ENCODE measurements around the gene STAC3.

The STAC3 gene

DNA sequence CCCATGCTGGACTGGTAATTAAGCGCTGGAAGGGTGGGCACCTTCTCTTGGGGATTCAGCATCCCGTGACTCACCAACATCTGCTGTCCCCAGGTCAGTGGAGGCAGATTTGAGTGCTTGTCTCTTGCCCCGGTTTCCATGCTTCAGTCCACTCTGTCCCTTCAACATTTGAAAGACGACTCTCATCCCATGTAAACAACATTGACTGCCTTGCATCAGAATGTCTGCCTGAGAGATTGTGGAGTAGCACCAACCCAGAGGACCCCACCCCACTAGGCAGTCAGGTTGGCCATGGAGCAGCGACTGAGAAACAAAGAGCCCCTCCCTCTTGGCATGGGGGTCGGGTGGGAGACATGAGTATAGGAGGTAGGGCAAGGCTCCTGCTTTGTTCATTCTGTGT is 4.9 kb upstream of the STAC3 start:
- in situ Hi-C loops (cut with HindIII; ENCODE audit: low sequenced_read_pairs), result no loop called here

DNA sequence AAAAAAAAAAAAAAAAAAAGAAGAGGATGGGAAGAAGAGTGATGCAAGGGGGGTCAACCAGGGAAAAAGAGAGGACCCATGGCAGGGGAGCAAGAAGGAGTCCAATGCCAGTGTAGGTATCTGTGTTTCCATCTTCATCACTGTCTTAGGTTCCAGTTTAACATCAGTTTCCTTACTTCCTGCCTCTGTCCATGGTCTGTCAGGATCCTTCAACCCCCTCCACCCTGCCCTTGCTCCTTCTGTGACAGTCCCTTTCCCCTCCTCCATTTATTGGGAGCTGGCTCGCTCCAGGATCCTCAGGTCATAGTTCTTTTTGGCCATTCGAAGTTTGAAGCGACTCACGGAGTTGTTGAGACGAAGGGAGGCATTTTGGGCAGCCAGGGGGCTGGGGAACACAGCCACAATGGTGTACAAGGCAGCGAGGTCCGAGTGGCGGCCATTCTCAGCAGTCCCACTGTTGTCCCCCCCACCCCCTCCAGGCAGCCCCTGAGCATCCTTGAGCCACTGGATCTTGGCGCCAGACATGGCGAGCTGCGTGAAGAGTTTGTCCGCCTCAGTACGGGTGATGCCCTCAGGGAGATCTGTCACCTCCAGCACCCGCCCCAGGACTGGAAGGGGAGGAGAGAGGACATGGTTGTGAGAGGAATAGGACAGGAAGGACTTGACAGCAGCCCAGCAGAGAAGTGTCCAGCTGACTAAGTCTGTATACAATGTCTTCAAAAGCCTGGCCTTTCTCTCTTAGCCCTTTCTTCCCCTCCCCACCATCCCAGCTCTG is 3.7 kb upstream of the STAC3 start:
- in situ Hi-C loops (cut with HindIII; ENCODE audit: low sequenced_read_pairs), result no loop called here

DNA sequence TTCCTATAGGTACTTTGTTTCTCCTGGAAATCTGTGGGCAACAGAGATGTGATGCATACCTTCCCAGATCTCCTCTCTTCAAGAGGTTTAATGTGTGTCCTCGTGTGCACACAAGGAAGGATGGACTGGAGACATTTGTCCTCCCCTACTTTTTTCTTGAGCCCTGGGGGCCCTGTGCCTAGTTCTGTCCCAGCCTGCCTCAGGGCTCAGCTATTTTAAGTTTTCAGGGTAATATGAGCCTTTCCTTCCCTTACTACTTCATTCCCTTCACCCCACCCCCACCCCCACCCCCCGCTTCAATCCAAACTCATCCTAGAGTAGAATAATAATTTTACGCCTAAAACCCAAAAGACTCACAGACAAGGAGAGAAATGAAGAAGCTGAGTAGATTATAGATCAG is 446 bp downstream of the STAC3 start:
- in situ Hi-C loops (cut with HindIII; ENCODE audit: low sequenced_read_pairs), result no loop called here

DNA sequence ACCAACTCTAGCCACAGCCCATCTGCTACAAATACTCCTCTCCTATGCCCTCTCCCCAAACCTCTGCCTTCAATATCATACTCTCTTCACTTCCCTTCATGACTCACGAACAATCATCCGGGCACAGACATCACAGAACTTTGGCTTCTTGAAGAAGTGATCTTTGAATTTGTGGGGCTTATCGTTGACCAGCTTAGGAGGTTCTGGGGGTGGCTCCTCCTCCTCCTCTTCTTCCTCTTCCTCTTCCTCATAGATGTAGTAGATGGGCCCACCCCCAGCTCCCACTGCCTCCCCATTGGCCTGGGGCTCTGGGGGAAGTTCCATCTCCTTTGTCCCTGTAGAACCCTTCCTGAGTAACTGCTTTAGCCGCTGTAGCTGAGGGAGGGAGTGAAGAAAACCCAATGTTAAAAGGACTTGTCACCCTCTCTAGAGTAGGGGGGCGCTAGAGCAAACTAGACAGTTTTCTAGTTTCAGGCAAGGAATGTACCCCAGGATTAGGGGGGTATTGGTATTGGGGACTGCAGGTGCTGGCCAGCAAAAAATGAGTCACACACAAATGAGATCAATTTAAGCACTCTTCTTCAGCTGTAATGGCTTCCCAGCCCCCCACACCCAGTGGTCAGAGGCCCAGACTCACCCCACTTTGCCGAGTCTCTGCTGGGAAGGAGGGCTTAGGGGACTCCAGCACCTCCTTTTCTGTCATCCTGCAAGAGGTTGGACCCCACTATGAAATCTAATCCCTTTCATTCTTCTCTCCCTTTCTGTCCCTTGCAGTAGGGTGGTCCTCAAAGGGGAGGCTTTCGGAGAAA is 1.8 kb downstream of the STAC3 start:
- in situ Hi-C loops (cut with HindIII; ENCODE audit: low sequenced_read_pairs), result no loop called here

DNA sequence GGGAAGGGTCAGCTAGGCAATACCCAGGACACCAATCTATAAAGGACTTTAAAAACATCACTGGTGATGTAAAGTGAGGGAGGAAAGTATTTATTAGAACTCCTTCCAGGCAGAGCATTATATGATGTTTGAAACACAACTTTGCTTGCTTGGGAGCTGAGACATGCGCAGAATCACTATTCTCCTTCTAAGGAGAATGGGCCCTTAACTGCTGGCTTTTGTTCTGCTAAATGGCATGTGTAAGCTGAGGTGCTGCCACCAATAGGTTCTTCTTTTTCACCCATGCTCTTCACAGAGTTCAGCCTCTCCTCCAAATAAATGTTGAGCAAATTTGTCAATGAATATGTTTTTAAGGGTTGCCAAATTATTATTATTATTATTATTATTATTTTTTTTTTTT is 3.9 kb downstream of the STAC3 start:
- in situ Hi-C loops (cut with HindIII; ENCODE audit: low sequenced_read_pairs), result no loop called here

DNA sequence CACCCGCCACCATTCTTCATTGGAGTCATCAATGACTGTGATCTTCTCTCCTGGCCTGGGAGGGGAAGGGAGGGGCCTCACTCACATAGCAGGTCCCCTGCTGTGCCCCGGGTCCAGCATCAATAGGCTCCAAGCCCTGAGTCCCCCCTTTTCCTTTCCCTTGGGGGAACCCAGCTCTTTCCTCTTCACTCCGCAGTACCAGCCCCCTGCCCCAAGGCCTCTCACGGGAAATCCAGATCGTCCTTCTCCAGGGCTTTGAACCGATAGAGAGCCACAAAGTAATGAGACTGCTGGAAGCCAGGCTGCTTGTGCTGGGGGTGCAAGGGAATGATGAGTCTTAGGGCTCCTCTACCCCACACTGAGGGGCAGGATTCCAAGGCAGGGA is 6.7 kb downstream of the STAC3 start:
- in situ Hi-C loops (cut with HindIII; ENCODE audit: low sequenced_read_pairs), result no loop called here

DNA sequence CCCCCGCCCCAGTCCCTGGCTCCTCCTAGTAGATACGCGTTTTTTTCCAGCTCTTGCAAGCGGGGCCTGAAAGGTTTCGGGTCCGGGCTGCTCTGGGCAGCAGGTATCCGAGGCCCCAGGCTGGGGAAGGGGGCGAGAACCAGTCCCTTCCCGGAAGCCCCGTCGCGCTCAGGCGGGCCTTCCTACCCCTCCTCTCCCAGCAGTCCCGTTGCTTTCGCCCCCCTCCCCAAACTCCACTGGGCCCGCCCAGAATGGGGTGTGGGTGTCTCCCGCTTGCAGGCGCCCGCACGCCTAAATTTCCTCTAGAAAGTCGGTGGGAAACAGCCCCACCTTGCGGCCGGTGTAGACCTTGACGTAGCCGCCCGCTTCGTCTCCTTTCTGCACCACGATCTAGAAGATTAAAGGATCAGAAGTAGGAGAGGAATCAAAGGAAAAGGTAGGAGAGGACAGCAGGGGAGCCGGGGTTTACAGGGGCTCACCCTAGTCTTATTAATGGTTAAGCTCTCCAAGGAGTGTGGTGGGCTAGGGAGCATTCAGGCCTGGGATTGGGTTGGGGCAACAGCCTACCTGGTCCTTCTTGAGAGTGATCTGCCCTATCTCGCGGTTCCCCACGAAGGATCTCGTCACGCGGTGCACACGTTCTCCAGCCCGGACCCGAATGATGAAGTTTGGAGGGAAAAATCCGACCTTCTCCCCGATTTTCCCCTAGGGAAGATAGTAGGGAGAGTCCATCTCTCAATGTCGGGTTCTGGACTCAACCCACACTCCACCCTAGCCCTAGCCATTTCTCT is 7.3 kb downstream of the STAC3 start:
- in situ Hi-C loops (cut with HindIII; ENCODE audit: low sequenced_read_pairs), result no loop called here

DNA sequence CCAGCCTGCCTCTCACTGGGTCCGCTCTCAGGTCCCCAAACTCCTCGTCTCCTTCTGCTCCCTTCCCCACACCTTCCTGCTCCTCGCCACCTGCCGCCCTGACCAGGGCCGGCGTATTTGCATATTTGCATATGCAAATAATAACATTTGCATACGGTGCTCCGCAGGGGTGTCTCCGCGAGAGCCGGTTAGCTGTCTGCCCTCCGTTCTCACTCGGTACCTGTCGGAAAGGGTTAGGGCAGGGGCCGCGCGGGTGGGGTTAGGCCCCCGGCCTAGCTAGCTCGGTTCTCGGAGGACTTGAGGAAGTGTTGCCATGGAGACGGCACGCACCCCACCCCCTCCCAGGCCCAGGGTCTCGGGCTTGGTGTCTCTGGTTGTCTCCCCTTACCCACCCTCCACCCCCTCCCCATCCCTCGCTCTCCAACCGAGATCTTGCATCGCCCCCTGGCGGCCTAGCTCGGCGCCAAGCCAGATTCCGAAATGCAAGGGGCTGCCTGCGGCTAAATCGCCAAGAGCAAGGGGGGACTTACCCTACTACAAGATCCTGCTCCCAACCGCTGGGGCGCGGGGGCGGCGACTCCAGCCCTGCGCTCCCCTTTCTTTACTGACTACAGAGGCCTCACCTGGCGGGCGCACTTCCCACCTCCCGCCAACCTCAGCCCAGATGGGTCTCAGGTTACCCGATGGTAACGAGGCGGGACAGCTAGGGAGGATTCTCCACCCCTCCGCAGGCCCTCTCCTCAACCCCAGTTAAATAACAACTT is 8.1 kb downstream of the STAC3 start:
- in situ Hi-C loops (cut with HindIII; ENCODE audit: low sequenced_read_pairs), result no loop called here

DNA sequence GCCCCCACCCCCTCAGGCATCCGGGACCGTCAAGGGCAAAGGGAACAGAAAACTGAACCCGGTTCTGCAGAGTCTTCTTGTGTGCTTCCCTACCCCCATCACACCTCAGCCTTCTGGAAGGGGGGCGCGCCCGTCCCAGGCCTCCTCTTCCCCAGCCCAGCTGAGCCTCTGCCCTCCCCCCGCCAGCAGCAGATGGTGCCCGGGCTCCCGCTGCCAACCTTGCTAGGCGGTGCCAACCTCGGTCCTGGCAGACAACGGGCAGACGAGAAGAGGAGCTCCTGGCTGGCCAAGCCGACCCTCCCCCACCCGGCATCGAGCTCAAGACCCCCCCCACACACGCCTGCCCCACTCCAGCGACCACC is 8.7 kb downstream of the STAC3 start:
- in situ Hi-C loops (cut with HindIII; ENCODE audit: low sequenced_read_pairs), result no loop called here

DNA sequence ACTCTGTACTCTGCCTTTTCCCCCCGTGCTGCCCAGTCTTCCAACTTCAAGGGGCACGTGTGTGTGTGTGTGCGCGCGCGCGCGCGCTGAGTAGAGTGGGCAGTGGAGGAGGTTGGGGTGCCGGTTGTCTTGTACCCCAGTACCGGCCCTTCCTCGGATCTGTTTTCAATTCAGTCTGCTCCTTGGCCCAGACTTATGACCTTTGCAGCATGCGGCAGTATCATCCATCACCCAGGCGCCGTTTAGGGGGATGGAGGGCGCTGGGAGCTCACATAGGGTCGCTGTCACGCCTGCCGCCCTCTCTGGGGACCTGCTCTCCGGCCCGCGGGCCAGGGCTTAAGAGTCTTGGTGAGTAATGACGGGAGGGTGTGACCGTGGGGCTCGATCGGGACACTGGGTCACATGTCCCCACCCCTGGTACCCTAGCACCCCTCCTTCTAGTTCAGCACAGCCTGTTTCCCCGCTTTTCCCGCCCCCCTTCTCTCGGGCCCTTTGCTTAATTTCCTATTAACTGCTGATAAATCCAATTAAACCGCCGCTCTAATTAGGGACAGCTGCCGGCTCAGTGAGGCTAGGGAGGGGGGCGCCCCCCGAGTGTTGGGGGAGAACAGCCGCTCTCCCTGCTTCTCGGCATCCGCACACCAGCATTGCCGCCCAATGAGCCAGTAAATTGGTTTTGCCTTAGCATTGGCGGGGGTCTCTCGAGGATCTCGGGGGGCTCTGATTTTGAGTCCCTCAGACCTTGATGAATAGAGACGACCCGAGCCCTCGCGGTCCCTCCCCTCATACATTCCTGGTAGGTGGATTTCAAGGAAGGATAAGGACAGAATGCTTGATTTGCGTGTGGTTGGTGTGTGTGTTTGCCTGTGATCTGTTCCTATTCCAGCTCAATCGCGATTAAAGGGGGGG is 9.3 kb downstream of the STAC3 start:
- in situ Hi-C loops (cut with HindIII; ENCODE audit: low sequenced_read_pairs), result no loop called here

DNA sequence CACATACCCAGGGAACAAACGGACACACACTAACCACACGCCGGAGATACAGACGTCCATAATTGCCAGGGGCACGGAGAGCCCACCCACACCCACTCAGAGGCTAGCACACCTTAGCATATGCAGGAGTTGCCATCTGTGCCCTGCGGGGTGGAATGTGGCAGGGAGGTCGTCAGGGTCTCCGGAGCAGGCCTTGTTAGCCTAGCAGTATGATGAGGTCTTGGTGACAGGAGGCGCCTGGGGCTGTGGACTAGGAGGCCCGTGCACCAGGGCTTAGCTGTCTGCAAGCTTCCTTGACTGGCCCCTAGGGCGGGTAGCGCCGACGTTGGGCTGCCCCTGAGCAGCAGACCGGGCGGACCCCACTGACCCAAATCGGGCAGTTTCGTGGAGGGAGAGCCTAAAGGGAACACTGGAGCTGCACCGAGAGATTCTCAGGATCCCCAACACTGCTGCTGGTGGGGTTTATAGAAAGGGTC is 10.0 kb downstream of the STAC3 start:
- in situ Hi-C loops (cut with HindIII; ENCODE audit: low sequenced_read_pairs), result no loop called here

DNA sequence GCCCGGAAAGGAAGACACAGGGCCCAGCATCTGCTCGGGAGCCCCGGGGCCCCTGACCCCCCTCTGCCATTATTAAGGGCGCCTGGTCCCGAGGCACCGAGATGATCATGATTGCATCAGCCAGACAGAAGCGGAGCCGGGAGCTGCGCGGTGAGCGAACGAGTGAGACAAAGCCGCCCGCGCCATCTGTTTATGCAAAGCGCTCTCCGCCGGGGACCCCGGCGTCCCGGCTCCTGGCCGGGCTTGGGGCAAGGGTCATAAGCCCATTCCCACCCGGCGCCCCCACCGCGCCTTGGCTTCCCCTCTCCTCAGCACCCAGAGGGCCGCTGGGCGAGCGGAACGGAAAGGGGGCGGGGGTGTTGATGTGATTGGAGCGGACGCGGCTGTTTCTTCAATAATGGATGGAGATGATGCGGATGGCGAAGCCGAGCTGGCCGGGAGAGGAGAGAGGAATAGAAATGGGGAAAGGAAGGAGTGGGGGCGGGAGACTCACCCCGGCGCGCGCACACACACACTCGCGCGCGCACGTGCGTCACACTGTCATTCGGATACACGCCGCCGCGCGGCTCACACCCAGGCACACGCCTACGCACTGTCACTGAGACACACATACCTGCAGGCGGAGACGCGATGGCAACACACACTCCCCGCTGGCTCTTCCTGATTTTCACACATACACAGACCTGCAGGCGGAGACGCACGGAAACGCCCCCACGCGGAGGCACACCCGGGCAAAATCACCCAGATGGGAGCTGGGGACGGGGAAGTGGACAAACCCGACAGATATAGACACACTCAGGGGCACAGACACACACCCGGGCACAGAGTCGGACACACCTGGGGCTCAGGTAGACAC is 10.7 kb downstream of the STAC3 start:
- in situ Hi-C loops (cut with HindIII; ENCODE audit: low sequenced_read_pairs), result no loop called here

DNA sequence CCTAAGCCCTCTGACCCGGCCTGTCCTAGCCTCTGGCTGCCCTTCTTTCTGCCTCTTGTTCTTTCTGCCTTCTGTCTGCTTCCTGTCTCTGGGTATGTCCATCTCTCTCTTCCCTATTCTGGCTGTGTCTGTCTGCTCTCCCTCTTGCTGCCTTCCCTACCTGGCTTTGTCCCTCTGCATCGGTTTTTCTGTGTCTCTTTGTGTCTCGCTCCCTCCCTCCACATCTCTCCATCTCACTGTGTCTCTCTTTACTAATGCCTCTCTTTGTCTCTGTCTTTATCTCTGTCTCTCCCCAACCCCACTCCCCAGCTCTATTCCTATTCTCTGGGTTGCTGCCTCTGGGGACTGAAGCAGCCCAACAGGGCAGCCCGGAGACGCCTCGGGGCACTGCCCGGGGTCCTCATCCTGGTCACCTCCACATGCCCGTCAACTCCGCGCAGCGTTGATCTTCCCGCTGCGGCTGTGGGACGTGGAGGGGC is 11.4 kb downstream of the STAC3 start:
- in situ Hi-C loops (cut with HindIII; ENCODE audit: low sequenced_read_pairs), result no loop called here

DNA sequence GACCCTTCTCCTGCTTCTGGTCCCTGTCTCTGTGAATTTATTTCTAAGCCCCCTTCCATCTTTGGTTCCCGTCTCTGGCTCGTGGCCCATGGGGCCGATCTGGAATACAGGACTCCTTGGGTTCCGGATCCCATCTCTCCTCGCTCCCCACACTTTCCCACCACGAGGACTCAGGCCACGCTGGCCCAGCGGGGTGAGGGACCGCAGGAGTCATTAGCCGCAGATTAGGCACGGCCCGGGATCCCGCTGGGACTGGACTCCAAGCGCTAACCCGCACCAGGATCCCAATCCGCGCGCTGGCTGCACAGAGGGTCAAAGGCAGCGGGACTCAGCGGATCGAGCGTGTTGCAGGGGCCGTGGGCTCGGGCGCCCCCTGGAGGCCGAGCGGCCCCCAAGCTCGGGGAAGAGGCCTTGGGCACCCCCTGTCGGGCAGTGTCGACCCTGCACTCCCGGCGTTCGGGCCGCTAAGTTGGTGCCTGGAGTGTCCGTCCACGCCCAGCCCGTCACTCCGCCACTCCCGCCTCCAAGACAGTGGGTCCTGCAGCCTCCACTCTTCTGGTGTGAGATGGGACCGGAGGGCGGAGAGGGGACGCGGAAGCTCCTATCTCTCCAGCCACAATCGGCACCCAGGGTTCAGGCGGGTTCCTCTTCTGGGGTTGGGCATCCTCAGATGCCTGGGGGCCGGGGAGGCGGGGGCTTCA is 12.0 kb downstream of the STAC3 start:
- in situ Hi-C loops (cut with HindIII; ENCODE audit: low sequenced_read_pairs), result no loop called here

DNA sequence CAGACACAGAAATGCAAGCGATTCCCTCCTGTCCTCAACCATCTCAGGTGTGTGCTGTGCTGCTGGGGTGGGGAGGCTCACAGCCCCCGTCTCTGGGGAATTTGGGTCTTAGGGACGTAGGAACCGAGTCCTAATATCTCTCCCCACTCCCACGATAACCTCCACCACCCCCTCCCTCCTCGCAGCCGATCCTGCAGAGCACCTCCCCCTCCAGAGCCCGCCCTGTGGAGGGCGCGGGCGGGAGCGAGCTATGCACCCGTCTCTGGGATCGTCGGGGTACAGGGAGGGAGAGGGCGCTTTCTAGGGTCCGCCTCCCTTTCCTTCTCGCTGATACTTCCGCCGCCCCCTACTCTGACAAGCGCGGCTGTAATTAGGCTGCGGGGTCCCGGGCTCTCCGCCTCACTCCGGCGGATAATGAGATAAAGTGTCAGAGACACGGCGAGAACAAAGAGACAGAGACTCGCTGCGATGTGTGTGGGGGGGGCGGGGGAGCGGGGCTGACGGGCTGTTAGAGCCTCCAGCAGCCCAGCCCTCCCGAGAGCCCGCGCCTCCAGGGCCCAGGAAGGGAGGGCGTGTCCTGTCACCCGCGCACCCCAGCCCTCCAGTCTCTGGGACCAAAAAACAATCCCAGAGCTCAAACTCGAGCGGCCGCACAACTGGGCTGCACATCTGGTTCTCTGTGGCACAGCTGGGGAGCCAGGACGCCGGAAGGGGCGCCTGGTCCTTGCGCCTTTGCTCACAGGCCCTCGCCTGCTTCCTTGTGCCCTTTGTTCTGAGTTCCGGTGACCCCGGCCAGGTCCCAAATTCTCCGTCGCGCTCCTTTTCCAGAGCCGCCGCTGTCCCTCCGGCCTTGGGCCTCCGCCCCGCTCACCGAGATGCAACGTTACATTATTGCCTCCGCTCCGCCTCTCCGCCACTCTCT is 12.8 kb downstream of the STAC3 start:
- in situ Hi-C loops (cut with HindIII; ENCODE audit: low sequenced_read_pairs), result no loop called here

DNA sequence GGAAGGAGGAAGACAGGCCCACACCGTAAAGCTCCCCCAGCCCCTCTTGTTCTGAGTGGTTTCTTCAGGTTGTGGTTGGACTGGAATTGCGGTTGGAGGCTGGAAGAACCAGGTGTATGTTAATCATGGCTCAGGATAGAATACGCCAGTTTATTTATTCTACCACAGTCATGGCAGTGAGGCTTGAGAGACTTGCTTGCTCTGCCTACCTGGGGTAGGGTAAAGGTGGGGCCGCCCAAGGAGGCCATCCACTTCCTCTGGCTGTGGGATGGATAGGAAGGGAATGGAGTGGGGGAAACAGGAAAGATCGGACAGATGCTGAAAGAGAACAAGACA is 13.4 kb downstream of the STAC3 start:
- in situ Hi-C loops (cut with HindIII; ENCODE audit: low sequenced_read_pairs), result no loop called here

DNA sequence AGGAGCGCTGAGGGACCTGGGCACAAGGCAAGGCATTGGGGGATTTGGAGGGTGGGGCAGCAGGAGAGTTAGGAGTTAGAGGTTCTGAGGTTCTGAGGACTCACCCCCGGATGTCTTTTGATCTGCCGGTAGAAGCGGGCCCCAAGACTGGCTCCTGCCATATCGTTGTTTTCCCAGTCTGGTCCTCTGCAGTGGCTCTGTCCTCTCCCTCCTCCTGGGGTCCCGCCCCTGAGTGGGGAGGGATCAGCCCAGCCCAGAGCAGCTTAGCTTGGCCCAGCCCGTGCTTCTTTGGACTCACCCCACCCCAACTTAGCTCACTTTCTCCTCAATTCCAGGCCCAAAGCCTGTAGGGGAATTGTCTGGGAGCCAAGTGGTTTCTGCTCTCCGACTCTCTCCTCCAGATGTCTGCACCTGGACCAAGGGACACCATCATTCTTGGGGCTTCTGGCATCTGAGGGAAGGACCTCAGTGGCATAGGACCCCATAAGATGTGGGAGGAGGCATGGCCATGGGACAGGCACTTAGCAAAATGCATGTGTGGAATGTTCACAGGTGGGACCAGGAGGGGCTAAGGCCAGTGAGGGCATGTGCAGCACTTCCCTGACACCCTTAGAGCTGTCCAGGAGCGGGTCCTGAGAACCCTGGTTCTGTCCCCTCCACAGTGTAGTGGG is 13.9 kb downstream of the STAC3 start:
- in situ Hi-C loops (cut with HindIII; ENCODE audit: low sequenced_read_pairs), result no loop called here

Data from endothelial cell of hepatic sinusoid (primary cell).